ENCODE measurements around the gene CD209. TPM values are rescaled to one million over a fixed set of nuclear protein-coding genes. Genes with fewer than 3 reads are reported as not detected.

Gene CD209, protein sequence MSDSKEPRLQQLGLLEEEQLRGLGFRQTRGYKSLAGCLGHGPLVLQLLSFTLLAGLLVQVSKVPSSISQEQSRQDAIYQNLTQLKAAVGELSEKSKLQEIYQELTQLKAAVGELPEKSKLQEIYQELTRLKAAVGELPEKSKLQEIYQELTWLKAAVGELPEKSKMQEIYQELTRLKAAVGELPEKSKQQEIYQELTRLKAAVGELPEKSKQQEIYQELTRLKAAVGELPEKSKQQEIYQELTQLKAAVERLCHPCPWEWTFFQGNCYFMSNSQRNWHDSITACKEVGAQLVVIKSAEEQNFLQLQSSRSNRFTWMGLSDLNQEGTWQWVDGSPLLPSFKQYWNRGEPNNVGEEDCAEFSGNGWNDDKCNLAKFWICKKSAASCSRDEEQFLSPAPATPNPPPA
- not detected in 2 replicates for total RNA-seq (2014; rRNA removed; shearing (Covaris generic))

DNA sequence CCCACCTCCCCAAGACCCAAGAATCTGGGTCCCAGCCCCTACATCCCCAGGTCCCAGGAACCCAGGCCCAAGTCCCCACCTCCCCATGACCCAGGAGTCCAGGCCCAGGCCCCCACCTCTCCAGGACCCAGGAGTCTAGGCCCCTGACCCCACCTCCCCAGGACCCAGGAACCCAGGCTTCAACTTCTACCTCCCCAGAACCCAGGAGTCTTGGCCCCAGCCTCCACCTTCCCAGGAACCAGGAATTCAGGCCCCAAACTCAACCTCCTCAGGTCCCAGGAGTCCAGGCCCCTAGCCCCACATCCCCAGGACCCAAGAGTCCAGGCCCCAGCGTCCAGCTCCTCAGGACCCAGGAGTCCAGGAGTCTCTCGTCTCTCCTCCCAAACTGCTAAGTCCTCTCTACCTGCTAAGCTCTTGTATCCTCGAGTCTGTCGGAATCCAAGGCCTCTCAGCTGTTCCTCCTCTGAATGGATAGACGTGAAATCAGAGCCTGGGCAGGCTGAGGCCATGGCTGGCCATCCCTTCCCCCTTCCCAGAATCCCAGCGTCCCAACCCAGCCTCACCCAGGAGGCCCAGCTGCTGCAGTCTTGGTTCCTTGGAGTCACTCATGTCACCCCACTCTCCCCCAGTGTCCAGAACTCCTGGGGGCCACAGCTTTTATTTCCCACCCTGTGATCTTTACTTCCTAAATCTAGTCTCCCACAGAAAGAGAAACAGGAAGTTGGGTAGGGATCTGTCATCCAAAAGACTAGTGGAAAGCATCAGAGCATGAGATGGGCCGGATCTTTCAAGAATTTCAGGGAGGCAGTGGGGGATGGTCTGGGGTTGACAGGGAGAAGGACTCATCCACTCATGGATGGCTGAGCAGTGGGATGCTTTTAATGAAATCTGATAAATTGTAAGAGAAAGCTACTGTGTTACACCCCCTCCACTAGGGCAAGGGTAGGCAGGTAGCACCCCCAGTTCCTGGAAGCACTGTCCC is at the start of gene CD209:
Gene CD209, minus strand, starts transcription at position 632 of the 982 bp plus-strand sequence. Its CDS starts 23 bp downstream, at position 609.

DNA sequence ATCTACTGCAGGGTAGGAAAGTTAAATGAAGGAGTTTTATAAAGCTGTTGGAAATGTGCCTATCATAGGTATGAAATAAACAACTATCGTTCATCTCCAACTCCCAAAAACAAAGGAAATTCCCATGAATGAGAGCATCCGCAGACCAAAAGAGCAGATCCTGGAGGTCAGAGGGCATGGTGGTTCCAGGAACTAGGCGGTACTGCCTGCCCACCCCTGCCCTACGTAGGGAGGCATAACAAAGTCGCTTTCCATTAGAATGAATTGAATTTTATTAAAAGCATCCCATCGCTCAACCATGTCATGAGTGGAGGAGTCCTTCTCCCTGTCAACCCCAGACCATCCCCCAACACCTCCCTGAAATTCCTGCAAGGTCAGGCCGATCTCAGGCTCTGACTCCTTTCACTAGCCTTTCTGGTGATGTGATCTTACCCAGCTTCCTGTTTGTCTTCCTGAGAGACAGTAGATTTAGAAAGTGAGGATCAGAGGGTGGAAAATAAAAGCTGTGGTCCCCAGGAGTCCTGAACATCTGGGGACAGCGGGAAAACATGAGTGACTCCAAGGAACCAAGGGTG is 15.5 kb upstream of the CD209 start, which contains the start of gene CLEC4M:
Gene CLEC4M, plus strand, starts transcription at position 525 of the 575 bp plus-strand sequence. Its CDS starts 24 bp downstream, at position 549.

DNA sequence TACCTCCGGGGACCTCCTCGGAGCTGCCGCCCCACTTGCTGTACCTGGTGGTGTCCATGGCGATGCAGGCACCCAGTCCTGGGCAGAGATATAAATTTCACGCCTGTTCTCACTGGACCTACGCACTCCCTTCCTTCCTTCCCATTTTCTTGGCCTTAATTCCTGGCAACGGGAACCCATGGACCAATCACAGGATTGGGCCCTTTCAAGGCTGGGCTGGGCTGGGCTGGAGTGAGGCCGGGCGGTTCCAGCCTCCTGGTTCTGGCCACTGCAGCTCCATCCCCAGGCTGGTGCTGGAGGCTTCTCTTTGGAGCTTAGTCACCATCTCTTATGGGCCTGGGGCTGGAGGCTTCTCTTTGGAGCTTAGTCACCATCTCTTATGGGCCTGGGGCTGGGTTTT is 15.3 kb downstream of the CD209 start, which contains the start of gene CLEC4G:
Gene CLEC4G, minus strand, starts transcription at position 66 of the 400 bp plus-strand sequence. Its CDS starts 8 bp downstream, at position 58.

DNA sequence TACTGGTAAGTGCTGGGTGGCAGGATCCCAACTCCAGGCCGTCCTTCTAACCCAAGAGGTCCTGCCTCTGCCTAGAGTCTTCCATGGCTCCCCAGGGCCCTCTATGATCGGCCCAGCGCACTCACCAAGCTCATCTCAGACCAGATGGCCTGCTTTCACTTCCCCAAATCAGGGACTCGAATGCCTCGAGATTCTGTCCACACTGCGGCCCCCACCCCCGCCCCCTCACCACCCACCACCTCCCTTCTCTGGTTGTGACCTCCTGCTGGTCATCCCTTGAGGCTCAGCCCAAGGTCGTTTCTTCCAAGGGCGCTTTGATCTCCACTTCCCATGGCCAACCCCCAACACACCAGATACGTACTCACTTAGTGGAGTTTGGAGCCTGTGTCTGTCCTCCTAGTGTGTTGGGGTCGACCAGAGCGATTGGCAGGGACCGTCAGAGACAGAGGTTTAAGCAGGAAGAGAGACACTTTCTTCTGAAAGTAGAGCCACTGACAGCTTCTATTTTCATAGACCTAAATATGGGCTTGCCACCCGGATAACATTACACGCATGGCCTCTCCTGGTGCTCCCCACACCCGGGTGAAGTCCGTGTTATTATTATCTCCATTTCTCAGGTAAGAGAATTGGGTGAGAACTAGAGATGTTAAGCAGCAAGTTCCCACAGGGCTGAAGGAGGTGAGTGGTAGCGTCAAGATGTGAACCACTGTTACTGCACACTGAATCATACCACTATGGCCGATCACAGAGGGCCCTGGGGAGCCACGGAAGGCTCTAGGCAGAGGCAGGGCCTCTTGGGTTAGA is 45.5 kb downstream of the CD209 start, which contains the start of gene FCER2:
Gene FCER2, minus strand, starts transcription at position 478 of the 804 bp plus-strand sequence. CDS start 2,371 bp downstream, outside the sequence.

Other genes with a start within 250 kb of the CD209 start
- gene ZNF358, start 231.4 kb downstream of the CD209 start, total RNA-seq (2014; rRNA removed; shearing (Covaris generic)) = 27.8 and 37.1 TPM in 2 replicates
- 7.6 and 8.7 TPM in 2 replicates for gene MCOLN1, start 224.9 kb downstream of the CD209 start, total RNA-seq (2014; rRNA removed; shearing (Covaris generic))
- 107 TPM in 2 replicates for gene PNPLA6, start 211.8 kb downstream of the CD209 start, total RNA-seq (2014; rRNA removed; shearing (Covaris generic))
- gene CAMSAP3, start 151.7 kb downstream of the CD209 start, total RNA-seq (2014; rRNA removed; shearing (Covaris generic)) = 0.05 and 0.26 TPM in 2 replicates
- 52.8 and 66.7 TPM in 2 replicates for gene XAB2, start 118.0 kb downstream of the CD209 start, total RNA-seq (2014; rRNA removed; shearing (Covaris generic))
- gene PET100, start 117.7 kb downstream of the CD209 start, total RNA-seq (2014; rRNA removed; shearing (Covaris generic)) = 60.7 and 62.6 TPM in 2 replicates
- gene PCP2, start 113.8 kb downstream of the CD209 start, total RNA-seq (2014; rRNA removed; shearing (Covaris generic)) = not detected in 2 replicates
- gene STXBP2, start 110.4 kb downstream of the CD209 start, total RNA-seq (2014; rRNA removed; shearing (Covaris generic)) = 0.05 TPM in 1 of 2 replicates, not detected in the other
- gene RETN, start 78.5 kb downstream of the CD209 start, total RNA-seq (2014; rRNA removed; shearing (Covaris generic)) = not detected in 2 replicates
- 0.27 TPM in 1 of 2 replicates, not detected in the other for gene MCEMP1, start 70.4 kb downstream of the CD209 start, total RNA-seq (2014; rRNA removed; shearing (Covaris generic))
- gene TRAPPC5, start 66.7 kb downstream of the CD209 start, total RNA-seq (2014; rRNA removed; shearing (Covaris generic)) = 121 and 150 TPM in 2 replicates
- 0.34 and 0.41 TPM in 2 replicates for gene FCER2, start 45.4 kb downstream of the CD209 start, total RNA-seq (2014; rRNA removed; shearing (Covaris generic))
- gene CLEC4G, start 15.4 kb downstream of the CD209 start, total RNA-seq (2014; rRNA removed; shearing (Covaris generic)) = not detected in 2 replicates
- gene CLEC4M, start 15.7 kb upstream of the CD209 start, total RNA-seq (2014; rRNA removed; shearing (Covaris generic)) = not detected in 2 replicates
- gene EVI5L, start 82.7 kb upstream of the CD209 start, total RNA-seq (2014; rRNA removed; shearing (Covaris generic)) = 14.9 and 15.4 TPM in 2 replicates
- 0.27 TPM in 1 of 2 replicates, not detected in the other for gene PRR36, start 126.9 kb upstream of the CD209 start, total RNA-seq (2014; rRNA removed; shearing (Covaris generic))
- gene LRRC8E, start 141.0 kb upstream of the CD209 start, total RNA-seq (2014; rRNA removed; shearing (Covaris generic)) = 11.6 and 14.7 TPM in 2 replicates
- gene MAP2K7, start 156.3 kb upstream of the CD209 start, total RNA-seq (2014; rRNA removed; shearing (Covaris generic)) = 24.0 and 34.1 TPM in 2 replicates
- 1.1 and 1.6 TPM in 2 replicates for gene TGFBR3L, start 167.3 kb upstream of the CD209 start, total RNA-seq (2014; rRNA removed; shearing (Covaris generic))
- 33.9 and 34.5 TPM in 2 replicates for gene SNAPC2, start 172.8 kb upstream of the CD209 start, total RNA-seq (2014; rRNA removed; shearing (Covaris generic))
- 9.7 and 12.0 TPM in 2 replicates for gene CTXN1, start 178.6 kb upstream of the CD209 start, total RNA-seq (2014; rRNA removed; shearing (Covaris generic))
- 182 and 208 TPM in 2 replicates for gene TIMM44, start 196.1 kb upstream of the CD209 start, total RNA-seq (2014; rRNA removed; shearing (Covaris generic))